Peyer's patch (tissue), 4 donors: ENCODE measurements around the gene ADAMTS15.

Source experiments
- CTCF ChIP-seq, 6 experiments: fragments of 450-650 bp in 4 of 6; fragments of 200-600 bp in 2 of 6; sonication (generic) in 1 of 6; IDR thresholded peaks; one replicate each; pipeline ENCODE4 v1.5.1; 2017 to 2019; ENCODE audit warnings: antibody characterized with exemption in 6 of 6, mild to moderate bottlenecking in 3 of 6, moderate library complexity in 1 of 6
- POLR2A ChIP-seq, 2 donors: fragments of 450-650 bp; IDR thresholded peaks; one replicate each; pipeline ENCODE4 v1.5.1; 2017; ENCODE audit warnings: antibody characterized with exemption in 2 of 2, mild to moderate bottlenecking in 2 of 2, moderate library complexity in 2 of 2

DNA sequence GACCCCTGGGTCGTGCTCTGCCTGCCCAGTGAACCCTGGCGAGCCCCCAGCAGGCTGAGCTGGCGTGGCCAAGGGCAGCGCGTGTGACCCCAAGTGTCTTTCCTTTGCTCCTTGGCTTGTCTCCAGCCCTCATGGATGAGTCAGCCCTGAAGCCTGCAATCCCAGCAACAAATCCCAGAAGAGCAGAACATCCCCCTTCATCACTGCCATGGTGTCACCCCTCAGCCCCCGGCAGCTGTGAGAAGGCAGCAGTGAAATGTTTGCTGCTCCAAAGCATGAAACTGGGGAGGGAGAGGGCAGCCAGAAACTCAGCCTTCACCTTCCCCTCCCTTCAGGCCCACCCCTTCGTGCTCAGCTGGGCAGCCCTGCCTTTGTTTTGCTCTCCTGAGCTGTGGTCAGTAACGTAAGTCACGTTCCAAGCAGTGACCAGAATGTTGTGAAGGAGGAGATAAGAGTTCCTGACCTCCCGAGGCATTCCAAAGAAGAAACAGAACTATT is 29.8 kb downstream of the ADAMTS15 start:
- TF ChIP-seq POLR2A (IDR thresholded peaks at IDR 0.05) (no peak), CTCF (IDR thresholded peaks at IDR 0.05) (no peak)
